ENCODE results near the gene DMD.

Gene DMD

GRCh38 chrX:31316340-31316991 is 1894.9 kb downstream of the DMD start:
- DNase-seq = no peak

GRCh38 chrX:31314921-31315320 is 1896.4 kb downstream of the DMD start:
- DNase-seq = no peak

- DNase-seq = no peak
Observed at GRCh38 chrX:31307952-31308351, 1903.4 kb downstream of the DMD start.

- no peak for DNase-seq
Observed at GRCh38 chrX:31302573-31303075, 1908.7 kb downstream of the DMD start.

GRCh38 chrX:31301941-31302340 is 1909.4 kb downstream of the DMD start:
- DNase-seq = no peak

GRCh38 chrX:31301203-31301602 is 1910.1 kb downstream of the DMD start:
- DNase-seq = no peak

- DNase-seq = no peak
Observed at GRCh38 chrX:31298916-31299315, 1912.4 kb downstream of the DMD start.

- no peak for DNase-seq
Observed at GRCh38 chrX:31297881-31298280, 1913.5 kb downstream of the DMD start.

- DNase-seq = no peak
Observed at GRCh38 chrX:31294475-31294874, 1916.9 kb downstream of the DMD start.

- DNase-seq = no peak
Observed at GRCh38 chrX:31293409-31293808, 1917.9 kb downstream of the DMD start.

GRCh38 chrX:31291131-31291530 is 1920.2 kb downstream of the DMD start:
- DNase-seq = no peak

- no peak for DNase-seq
Observed at GRCh38 chrX:31287861-31288260, 1923.5 kb downstream of the DMD start.

- no peak for DNase-seq
Observed at GRCh38 chrX:31280580-31280979, 1930.8 kb downstream of the DMD start.

- no peak for DNase-seq
Observed at GRCh38 chrX:31279359-31279758, 1932.0 kb downstream of the DMD start.

GRCh38 chrX:31272472-31272775 is 1938.9 kb downstream of the DMD start:
- no peak for DNase-seq

- no peak for DNase-seq
Observed at GRCh38 chrX:31271615-31272471, 1939.5 kb downstream of the DMD start.

GRCh38 chrX:31269914-31270313 is 1941.4 kb downstream of the DMD start:
- DNase-seq = no peak

GRCh38 chrX:31268359-31268758 is 1943.0 kb downstream of the DMD start:
- DNase-seq = no peak

- DNase-seq = no peak
Observed at GRCh38 chrX:31266203-31267076, 1944.9 kb downstream of the DMD start.

GRCh38 chrX:31265383-31265782 is 1946.0 kb downstream of the DMD start:
- no peak for DNase-seq

GRCh38 chrX:31260351-31260750 is 1951.0 kb downstream of the DMD start:
- no peak for DNase-seq

GRCh38 chrX:31258166-31258565 is 1953.2 kb downstream of the DMD start:
- DNase-seq = no peak

- no peak for DNase-seq
Observed at GRCh38 chrX:31255310-31256033, 1955.9 kb downstream of the DMD start.

Measured in SW 1271 (cell line).